Fibroblast of lung (primary cell): Measurements from ENCODE around the gene MCM6.
"Not testable (repeated sequence)": the region's sequence is repeated elsewhere in the genome, so short reads cannot be mapped to it uniquely, and the experiment has no call there.

Source experiments
- CTCF ChIP-seq, 2 donors: IDR thresholded peaks in 1 of 2; conservative IDR thresholded peaks in 1 of 2; 1 replicate in 1 of 2; 2 replicates in 1 of 2; pipeline ENCODE4 v1.5.1; 2011 to 2012; ENCODE audit warnings: low read length in 2 of 2, control low read depth in 1 of 2, inconsistent platforms in 1 of 2, low read depth in 1 of 2, mild to moderate bottlenecking in 1 of 2
- EZH2 ChIP-seq: IDR thresholded peaks from 2 replicates; pipeline ENCODE4 v1.5.1; 2012; ENCODE audit warnings: low read length, control low read depth, mild to moderate bottlenecking; ENCODE audit errors: missing control alignments

DNA sequence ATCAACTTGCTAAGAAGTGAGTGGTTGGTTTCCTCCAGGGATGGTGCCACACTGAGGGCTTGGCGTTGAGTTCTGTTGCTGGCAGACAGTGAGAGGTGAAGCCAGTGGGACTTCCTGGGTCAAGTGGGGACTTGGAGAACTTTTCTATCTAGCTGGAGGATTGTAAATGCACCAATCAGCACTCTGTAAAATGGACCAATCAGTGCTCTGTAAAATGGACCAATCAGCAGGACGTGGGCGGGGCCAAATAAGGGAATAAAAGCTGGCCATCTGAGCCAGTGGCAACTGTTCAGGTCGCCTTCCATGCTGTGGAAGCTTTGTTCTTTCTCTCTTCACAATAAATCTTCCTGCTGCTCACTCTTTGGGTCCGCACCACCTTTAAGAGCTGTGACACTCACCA lies 12.3 kb upstream of the MCM6 start:
- not testable (repeated sequence) for TF ChIP-seq CTCF (conservative IDR thresholded peaks at IDR 0.05 in 1 of 2, IDR thresholded peaks at IDR 0.05 in 1 of 2; ENCODE audit: low read depth in 1 of 2, low read length in 2 of 2); EZH2
